Peyer's patch (tissue), 4 donors: Measurements from ENCODE around the gene DDX10. TPM values are rescaled to one million over a fixed set of nuclear protein-coding genes. Genes with fewer than 3 reads are reported as not detected.

ENCODE experiments used
- DNase-seq, 3 donors: peaks; one replicate each; pipeline ENCODE4 v3.0.0-alpha.2; 2017 to 2019
- H3K27ac ChIP-seq, 4 donors: fragments of 200-600 bp; sonication (generic); one replicate each; pipeline ENCODE4 v1.5.1; 2016 to 2019
- H3K27me3 ChIP-seq, 2 donors: fragments of 200-600 bp; sonication (generic); one replicate each; pipeline ENCODE4 v1.5.1; 2019
- H3K36me3 ChIP-seq, 3 donors: fragments of 200-600 bp; sonication (generic); one replicate each; pipeline ENCODE4 v1.5.1; 2016 to 2019
- H3K4me1 ChIP-seq, 4 donors: fragments of 200-600 bp; sonication (generic); one replicate each; pipeline ENCODE4 v1.5.1; 2016 to 2019
- H3K4me3 ChIP-seq, 4 donors: fragments of 200-600 bp; sonication (generic); 1 replicate in 3 of 4; 2 replicates in 1 of 4; pipeline ENCODE4 v1.5.1; 2016 to 2019; ENCODE audit warnings: mild to moderate bottlenecking in 1 of 4
- H3K9me3 ChIP-seq, 4 donors: fragments of 200-600 bp; sonication (generic); one replicate each; pipeline ENCODE4 v1.5.1; 2016 to 2019; ENCODE audit warnings: mild to moderate bottlenecking in 1 of 4
- POLR2A ChIP-seq, 2 donors: fragments of 450-650 bp; IDR thresholded peaks; one replicate each; pipeline ENCODE4 v1.5.1; 2017; ENCODE audit warnings: antibody characterized with exemption in 2 of 2, mild to moderate bottlenecking in 2 of 2, moderate library complexity in 2 of 2
- total RNA-seq, 4 donors: library from RNA; depleted of rRNA; stranded (reverse); fragments of >200 nt; gene quantifications; one replicate each; pipeline ENCODE4 v1.1.0, GENCODE V29; 2016
- TF ChIP-seq, protein P1 (sequence below), 6 experiments: fragments of 450-650 bp in 4 of 6; fragments of 200-600 bp in 2 of 6; sonication (generic) in 1 of 6; IDR thresholded peaks; one replicate each; pipeline ENCODE4 v1.5.1; 2017 to 2019; ENCODE audit warnings: antibody characterized with exemption in 6 of 6, mild to moderate bottlenecking in 3 of 6, moderate library complexity in 1 of 6

DDX10 gene
- total RNA-seq, 4 donors from 2014 or later = 3.9 to 38.0 (median 16.5) TPM

DNA sequence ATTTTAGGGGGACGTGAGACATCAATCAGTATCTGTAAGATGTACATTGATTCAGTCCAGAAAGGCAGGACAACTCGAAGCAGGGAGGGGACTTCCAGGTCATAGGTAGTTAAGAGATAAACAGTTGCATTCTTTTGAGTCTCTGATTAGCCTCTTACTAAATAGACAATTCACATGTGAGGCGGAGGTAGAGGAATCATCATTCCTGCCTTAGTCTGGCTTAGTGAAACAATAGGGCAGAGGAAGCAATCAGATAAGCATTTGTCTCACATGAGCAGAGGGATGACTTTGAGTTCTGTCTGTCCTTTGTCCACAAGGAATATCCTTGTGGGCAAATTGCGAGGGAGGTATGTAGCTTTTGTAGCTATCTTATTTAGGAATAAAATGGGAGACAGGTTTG lies 248.3 kb downstream of the DDX10 start:
- H3K27ac ChIP-seq = no peak overlapping the region
- H3K27me3 ChIP-seq = no peaks in the 10 kb centered on the region
- no peak for TF ChIP-seq POLR2A (IDR thresholded peaks at IDR 0.05)
- TF ChIP-seq, protein P1, sequence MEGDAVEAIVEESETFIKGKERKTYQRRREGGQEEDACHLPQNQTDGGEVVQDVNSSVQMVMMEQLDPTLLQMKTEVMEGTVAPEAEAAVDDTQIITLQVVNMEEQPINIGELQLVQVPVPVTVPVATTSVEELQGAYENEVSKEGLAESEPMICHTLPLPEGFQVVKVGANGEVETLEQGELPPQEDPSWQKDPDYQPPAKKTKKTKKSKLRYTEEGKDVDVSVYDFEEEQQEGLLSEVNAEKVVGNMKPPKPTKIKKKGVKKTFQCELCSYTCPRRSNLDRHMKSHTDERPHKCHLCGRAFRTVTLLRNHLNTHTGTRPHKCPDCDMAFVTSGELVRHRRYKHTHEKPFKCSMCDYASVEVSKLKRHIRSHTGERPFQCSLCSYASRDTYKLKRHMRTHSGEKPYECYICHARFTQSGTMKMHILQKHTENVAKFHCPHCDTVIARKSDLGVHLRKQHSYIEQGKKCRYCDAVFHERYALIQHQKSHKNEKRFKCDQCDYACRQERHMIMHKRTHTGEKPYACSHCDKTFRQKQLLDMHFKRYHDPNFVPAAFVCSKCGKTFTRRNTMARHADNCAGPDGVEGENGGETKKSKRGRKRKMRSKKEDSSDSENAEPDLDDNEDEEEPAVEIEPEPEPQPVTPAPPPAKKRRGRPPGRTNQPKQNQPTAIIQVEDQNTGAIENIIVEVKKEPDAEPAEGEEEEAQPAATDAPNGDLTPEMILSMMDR (IDR thresholded peaks at IDR 0.05) = no peak

DNA sequence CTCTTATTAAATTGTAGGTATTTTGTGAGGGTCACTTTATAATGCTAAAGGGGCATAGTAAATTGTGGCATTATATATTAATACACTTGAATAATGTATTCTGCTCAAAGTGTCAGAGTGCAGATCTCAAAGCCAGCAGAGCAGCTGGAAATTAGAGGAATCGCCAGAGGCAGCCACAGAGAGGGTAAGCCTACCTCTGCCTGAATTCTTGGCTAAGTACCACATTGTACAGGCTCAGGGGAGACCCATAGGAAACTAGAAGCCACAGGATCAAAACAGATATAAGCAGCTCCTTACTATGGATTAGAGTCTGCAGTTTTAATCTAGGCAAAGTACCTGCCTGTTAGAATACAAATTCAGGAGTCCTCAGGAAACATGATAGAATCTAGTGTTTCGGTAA lies 249.3 kb downstream of the DDX10 start:
- Histone ChIP-seq H3K27ac (no peak overlapping the region), H3K4me1 (no peaks in the 10 kb centered on the region), H3K4me3 (no peak overlapping the region), H3K36me3 (no peaks in the 10 kb centered on the region), H3K9me3 (no peaks in the 10 kb centered on the region), H3K27me3 (no peaks in the 10 kb centered on the region)
- no peak for DNase-seq
- TF ChIP-seq POLR2A (IDR thresholded peaks at IDR 0.05) = no peak
- TF ChIP-seq, protein P1 (IDR thresholded peaks at IDR 0.05) = no peak

More for the DNA sequence above, 248.3 kb downstream of the DDX10 start:
- H3K36me3 ChIP-seq = no peaks in the 10 kb centered on the region
- no peaks in the 10 kb centered on the region for H3K4me1 ChIP-seq
- H3K4me3 ChIP-seq = no peak overlapping the region
- DNase-seq = no peak
- no peaks in the 10 kb centered on the region for H3K9me3 ChIP-seq

DNA sequence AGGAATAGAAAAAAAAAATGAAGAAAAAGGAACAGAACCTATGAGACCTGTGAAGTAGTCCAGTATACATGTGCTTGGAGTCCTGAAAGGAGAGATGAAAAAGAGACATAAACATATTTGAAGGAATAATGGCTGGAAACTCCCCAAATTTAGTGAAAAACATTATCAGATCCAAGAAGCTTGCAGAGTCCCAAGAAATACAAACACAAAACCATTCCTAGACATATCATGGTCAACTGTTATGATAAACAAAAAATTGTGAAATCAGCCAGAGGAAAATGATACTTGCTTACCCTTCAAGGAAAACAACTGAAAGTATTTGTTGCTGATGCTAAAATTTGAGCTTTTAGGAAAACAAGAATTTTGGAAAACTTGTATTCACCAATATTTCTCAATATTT lies 250.1 kb downstream of the DDX10 start:
- no peak overlapping the region for H3K27ac ChIP-seq
- DNase-seq = no peak
- H3K27me3 ChIP-seq = no peaks in the 10 kb centered on the region
- no peaks in the 10 kb centered on the region for H3K36me3 ChIP-seq
- no peaks in the 10 kb centered on the region for H3K4me1 ChIP-seq
- H3K9me3 ChIP-seq = no peaks in the 10 kb centered on the region
- no peak for TF ChIP-seq POLR2A (IDR thresholded peaks at IDR 0.05)
- TF ChIP-seq, protein P1 (IDR thresholded peaks at IDR 0.05) = no peak
- H3K4me3 ChIP-seq = no peak overlapping the region

DNA sequence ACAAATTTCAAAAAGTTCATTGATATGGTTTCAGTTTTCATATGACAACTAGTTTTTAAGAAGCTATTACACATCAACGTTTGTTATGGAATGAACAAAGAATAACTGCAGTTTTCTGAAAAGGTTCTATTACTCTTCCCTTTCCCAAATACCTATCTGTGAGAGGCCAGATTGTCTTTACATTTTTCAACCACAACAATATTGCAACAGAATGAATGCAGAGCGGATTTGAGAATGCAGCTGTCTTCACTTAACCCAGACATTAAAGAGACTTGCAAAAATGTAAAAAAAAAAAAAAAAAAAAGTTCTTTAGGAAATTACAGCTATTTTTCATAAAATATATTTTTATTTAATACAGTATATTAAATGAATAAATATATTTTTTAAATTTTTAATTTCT lies 250.8 kb downstream of the DDX10 start:
- TF ChIP-seq POLR2A (IDR thresholded peaks at IDR 0.05) = no peak
- TF ChIP-seq, protein P1 (IDR thresholded peaks at IDR 0.05) = no peak
- no peak overlapping the region for H3K4me3 ChIP-seq
- no peaks in the 10 kb centered on the region for H3K36me3 ChIP-seq
- DNase-seq = no peak
- H3K27me3 ChIP-seq = no peaks in the 10 kb centered on the region
- H3K27ac ChIP-seq = no peak overlapping the region
- no peaks in the 10 kb centered on the region for H3K4me1 ChIP-seq
- H3K9me3 ChIP-seq = no peaks in the 10 kb centered on the region

DNA sequence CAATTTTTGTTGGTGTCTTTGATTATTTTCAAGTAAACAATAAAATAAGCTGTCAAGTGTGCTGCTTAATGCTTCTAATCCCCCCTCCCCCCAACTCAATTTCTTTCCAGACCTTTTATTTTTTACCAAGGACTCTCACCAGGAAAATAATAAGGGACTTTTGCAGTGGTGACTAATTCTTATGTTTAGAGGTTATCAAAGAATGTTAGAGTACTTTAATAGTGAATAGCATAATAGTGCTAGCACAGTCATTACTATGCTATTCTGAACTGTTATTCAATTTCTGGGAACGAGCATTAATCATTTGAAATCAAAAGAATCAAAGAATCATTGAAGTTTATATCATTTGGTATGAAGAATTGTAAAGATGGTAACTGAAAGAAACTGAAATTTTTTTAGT lies 251.4 kb downstream of the DDX10 start:
- Histone ChIP-seq H3K4me1 (no peaks in the 10 kb centered on the region), H3K4me3 (no peak overlapping the region), H3K27ac (no peak overlapping the region), H3K9me3 (no peaks in the 10 kb centered on the region), H3K27me3 (no peaks in the 10 kb centered on the region), H3K36me3 (no peaks in the 10 kb centered on the region)
- TF ChIP-seq POLR2A (IDR thresholded peaks at IDR 0.05) = no peak
- TF ChIP-seq, protein P1 (IDR thresholded peaks at IDR 0.05) = no peak
- no peak for DNase-seq

DNA sequence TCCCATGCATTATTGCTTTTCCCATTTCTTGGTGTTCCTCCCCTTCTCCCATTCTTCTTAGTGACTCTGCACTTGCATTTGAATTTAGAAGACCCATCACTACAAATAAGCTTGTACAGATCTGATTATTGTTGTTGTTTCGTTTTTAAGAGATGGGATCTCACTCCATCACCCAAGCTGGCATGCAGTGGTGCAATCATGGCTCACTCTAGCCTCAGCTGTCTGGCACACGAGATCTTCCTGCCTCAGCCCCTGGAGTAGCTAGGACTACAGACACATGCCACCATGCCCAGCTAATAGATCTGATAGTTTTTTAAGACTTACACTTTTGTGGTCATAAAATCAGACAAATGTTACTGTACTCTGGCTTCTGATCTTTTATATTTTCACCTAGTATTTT lies 252.1 kb downstream of the DDX10 start:
- H3K36me3 ChIP-seq = no peaks in the 10 kb centered on the region
- no peak for DNase-seq
- no peak overlapping the region for H3K4me3 ChIP-seq
- no peak overlapping the region for H3K27ac ChIP-seq
- no peaks in the 10 kb centered on the region for H3K4me1 ChIP-seq
- no peaks in the 10 kb centered on the region for H3K9me3 ChIP-seq
- no peak for TF ChIP-seq POLR2A (IDR thresholded peaks at IDR 0.05)
- TF ChIP-seq, protein P1 (IDR thresholded peaks at IDR 0.05) = no peak
- no peaks in the 10 kb centered on the region for H3K27me3 ChIP-seq
